Activated naive CD4-positive, alpha-beta T cell treated with anti-CD3 and anti-CD28 coated beads, Interleukin-2, amount 50 U/mL, for 24 hours (primary cell): ENCODE results near the gene CAPZB.

ENCODE experiments used
- H3K27ac Mint-ChIP-seq: one replicate; pipeline ENCODE4 v1.8.0; 2021; ENCODE audit warnings: mild to moderate bottlenecking, mixed read lengths
- H3K27me3 Mint-ChIP-seq: one replicate; pipeline ENCODE4 v1.8.0; 2021; ENCODE audit warnings: mixed read lengths
- H3K36me3 Mint-ChIP-seq: one replicate; pipeline ENCODE4 v1.8.0; 2021; ENCODE audit warnings: mixed read lengths
- H3K4me1 Mint-ChIP-seq: one replicate; pipeline ENCODE4 v1.8.0; 2021; ENCODE audit warnings: mixed read lengths
- H3K4me3 Mint-ChIP-seq: one replicate; pipeline ENCODE4 v1.8.0; 2021; ENCODE audit warnings: mild to moderate bottlenecking, mixed read lengths
- H3K9me3 Mint-ChIP-seq: one replicate; pipeline ENCODE4 v1.8.0; 2021; ENCODE audit warnings: mixed read lengths

The CAPZB gene

GRCh38 chr1:19329611-19330010 lies 155.7 kb downstream of the CAPZB start:
- Mint-ChIP-seq H3K9me3 (no peaks in the 10 kb centered on the region), H3K4me1 (no peaks in the 10 kb centered on the region), H3K27ac (no peak overlapping the region), H3K36me3 (no peaks in the 10 kb centered on the region), H3K4me3 (no peak overlapping the region), H3K27me3 (no peaks in the 10 kb centered on the region)

- Mint-ChIP-seq H3K27ac (no peak overlapping the region), H3K36me3 (no peaks in the 10 kb centered on the region)
These were observed 156.2 kb downstream of the CAPZB start for GRCh38 chr1:19329188-19329587.

GRCh38 chr1:19328486-19328885 lies 156.9 kb downstream of the CAPZB start:
- Mint-ChIP-seq H3K9me3 (no peaks in the 10 kb centered on the region), H3K4me1 (no peaks in the 10 kb centered on the region), H3K27me3 (no peaks in the 10 kb centered on the region), H3K4me3 (no peak overlapping the region), H3K27ac (no peak overlapping the region), H3K36me3 (no peaks in the 10 kb centered on the region)

More at GRCh38 chr1:19329188-19329587, 156.2 kb downstream of the CAPZB start:
- no peak overlapping the region for H3K4me3 Mint-ChIP-seq
- no peaks in the 10 kb centered on the region for H3K9me3 Mint-ChIP-seq
- no peaks in the 10 kb centered on the region for H3K4me1 Mint-ChIP-seq
- no peaks in the 10 kb centered on the region for H3K27me3 Mint-ChIP-seq

GRCh38 chr1:19327736-19328135 lies 157.6 kb downstream of the CAPZB start:
- H3K4me1 Mint-ChIP-seq = no peaks in the 10 kb centered on the region
- H3K9me3 Mint-ChIP-seq = no peaks in the 10 kb centered on the region
- H3K36me3 Mint-ChIP-seq = no peaks in the 10 kb centered on the region
- no peak overlapping the region for H3K4me3 Mint-ChIP-seq
- H3K27ac Mint-ChIP-seq = no peak overlapping the region
- H3K27me3 Mint-ChIP-seq = no peaks in the 10 kb centered on the region

GRCh38 chr1:19327301-19327700 lies 158.0 kb downstream of the CAPZB start:
- Mint-ChIP-seq H3K27me3 (no peaks in the 10 kb centered on the region), H3K36me3 (peaks cover 2% of the 10 kb centered on the region), H3K9me3 (no peaks in the 10 kb centered on the region), H3K4me1 (no peaks in the 10 kb centered on the region), H3K4me3 (no peak overlapping the region), H3K27ac (no peak overlapping the region)

GRCh38 chr1:19326748-19327065 lies 158.6 kb downstream of the CAPZB start:
- Mint-ChIP-seq H3K9me3 (no peaks in the 10 kb centered on the region), H3K27ac (no peak overlapping the region), H3K36me3 (peaks cover 2% of the 10 kb centered on the region), H3K27me3 (no peaks in the 10 kb centered on the region), H3K4me1 (no peaks in the 10 kb centered on the region), H3K4me3 (no peak overlapping the region)

GRCh38 chr1:19325958-19326747 lies 159.2 kb downstream of the CAPZB start:
- Mint-ChIP-seq H3K27ac (no peak overlapping the region), H3K4me3 (no peak overlapping the region), H3K27me3 (no peaks in the 10 kb centered on the region), H3K4me1 (no peaks in the 10 kb centered on the region), H3K36me3 (peaks cover 2% of the 10 kb centered on the region), H3K9me3 (no peaks in the 10 kb centered on the region)

GRCh38 chr1:19325368-19325957 lies 159.9 kb downstream of the CAPZB start:
- no peak overlapping the region for H3K4me3 Mint-ChIP-seq

GRCh38 chr1:19324665-19324990 lies 160.7 kb downstream of the CAPZB start:
- H3K4me3 Mint-ChIP-seq = no peak overlapping the region
- no peaks in the 10 kb centered on the region for H3K9me3 Mint-ChIP-seq
- no peaks in the 10 kb centered on the region for H3K4me1 Mint-ChIP-seq
- H3K27ac Mint-ChIP-seq = no peak overlapping the region
- peaks cover 2% of the 10 kb centered on the region for H3K36me3 Mint-ChIP-seq
- no peaks in the 10 kb centered on the region for H3K27me3 Mint-ChIP-seq

More at GRCh38 chr1:19325368-19325957, 159.9 kb downstream of the CAPZB start:
- H3K36me3 Mint-ChIP-seq = peaks cover 2% of the 10 kb centered on the region
- no peaks in the 10 kb centered on the region for H3K4me1 Mint-ChIP-seq
- H3K27ac Mint-ChIP-seq = no peak overlapping the region
- H3K27me3 Mint-ChIP-seq = no peaks in the 10 kb centered on the region
- H3K9me3 Mint-ChIP-seq = no peaks in the 10 kb centered on the region

GRCh38 chr1:19323987-19324664 lies 161.2 kb downstream of the CAPZB start:
- H3K9me3 Mint-ChIP-seq = no peaks in the 10 kb centered on the region
- H3K36me3 Mint-ChIP-seq = peaks cover 4% of the 10 kb centered on the region
- no peak overlapping the region for H3K27ac Mint-ChIP-seq
- no peak overlapping the region for H3K4me3 Mint-ChIP-seq
- no peaks in the 10 kb centered on the region for H3K4me1 Mint-ChIP-seq
- no peaks in the 10 kb centered on the region for H3K27me3 Mint-ChIP-seq

GRCh38 chr1:19322481-19322880 lies 162.9 kb downstream of the CAPZB start:
- Mint-ChIP-seq H3K27ac (no peak overlapping the region), H3K27me3 (no peaks in the 10 kb centered on the region), H3K4me3 (no peak overlapping the region), H3K4me1 (no peaks in the 10 kb centered on the region), H3K36me3 (peaks cover 4% of the 10 kb centered on the region), H3K9me3 (no peaks in the 10 kb centered on the region)

GRCh38 chr1:19321071-19321470 lies 164.3 kb downstream of the CAPZB start:
- Mint-ChIP-seq H3K36me3 (peaks cover 4% of the 10 kb centered on the region), H3K4me3 (no peak overlapping the region), H3K9me3 (no peaks in the 10 kb centered on the region), H3K27ac (no peak overlapping the region), H3K27me3 (no peaks in the 10 kb centered on the region), H3K4me1 (peaks cover under 1% of the 10 kb centered on the region)

GRCh38 chr1:19319196-19319595 lies 166.1 kb downstream of the CAPZB start:
- Mint-ChIP-seq H3K4me3 (no peak overlapping the region), H3K36me3 (peaks cover 4% of the 10 kb centered on the region), H3K27ac (no peak overlapping the region), H3K4me1 (peaks cover 6% of the 10 kb centered on the region), H3K9me3 (no peaks in the 10 kb centered on the region), H3K27me3 (no peaks in the 10 kb centered on the region)

GRCh38 chr1:19317126-19317910 lies 168.0 kb downstream of the CAPZB start:
- Mint-ChIP-seq H3K36me3 (peaks cover 2% of the 10 kb centered on the region), H3K27ac (no peak overlapping the region), H3K4me1 (peaks cover 18% of the 10 kb centered on the region), H3K9me3 (no peaks in the 10 kb centered on the region), H3K4me3 (no peak overlapping the region), H3K27me3 (no peaks in the 10 kb centered on the region)

- Mint-ChIP-seq H3K36me3 (peaks cover 2% of the 10 kb centered on the region), H3K27ac (peak overlapping the region; percentile 26), H3K27me3 (no peaks in the 10 kb centered on the region), H3K9me3 (no peaks in the 10 kb centered on the region), H3K4me3 (no peak overlapping the region), H3K4me1 (peaks cover 26% of the 10 kb centered on the region)
These were observed 169.8 kb downstream of the CAPZB start for GRCh38 chr1:19315378-19316198.
